ENCODE data around the gene SNORC.

The SNORC gene

GRCh38 chr2:232927032-232927792 lies 57.1 kb downstream of the SNORC start:
- TF ChIP-seq POLR2A (IDR thresholded peaks at IDR 0.05; ENCODE audit: low read depth, low read length), result no peak
- FAIRE-seq (no peak), DNase-seq (ENCODE audit: insufficient read length, low spot score) (peak; percentile 49)

- peak; percentile 46 for DNase-seq (ENCODE audit: insufficient read length, low spot score)
- FAIRE-seq, result no peak
- TF ChIP-seq POLR2A (IDR thresholded peaks at IDR 0.05; ENCODE audit: low read depth, low read length), result no peak
Measured at GRCh38 chr2:232927793-232928550, 57.9 kb downstream of the SNORC start.
